PC-9 (cell line): ENCODE data around the gene NPHP4.

Experiments used
- EZH2 ChIP-seq: fragments of 200-600 bp; sonication (generic); IDR thresholded peaks from 2 replicates; pipeline ENCODE4 v1.8.0; 2017; ENCODE audit warnings: antibody characterized with exemption, low read depth
- TF ChIP-seq, protein P1 (sequence below): fragments of 200-600 bp; sonication (generic); conservative IDR thresholded peaks from 2 replicates; pipeline ENCODE4 v1.6.1; 2017; ENCODE audit warnings: mixed run types, antibody characterized with exemption, mild to moderate bottlenecking, moderate library complexity

GRCh38 chr1:5997316-5997715, 5.1 kb upstream of the NPHP4 start:
- TF ChIP-seq, protein P1, sequence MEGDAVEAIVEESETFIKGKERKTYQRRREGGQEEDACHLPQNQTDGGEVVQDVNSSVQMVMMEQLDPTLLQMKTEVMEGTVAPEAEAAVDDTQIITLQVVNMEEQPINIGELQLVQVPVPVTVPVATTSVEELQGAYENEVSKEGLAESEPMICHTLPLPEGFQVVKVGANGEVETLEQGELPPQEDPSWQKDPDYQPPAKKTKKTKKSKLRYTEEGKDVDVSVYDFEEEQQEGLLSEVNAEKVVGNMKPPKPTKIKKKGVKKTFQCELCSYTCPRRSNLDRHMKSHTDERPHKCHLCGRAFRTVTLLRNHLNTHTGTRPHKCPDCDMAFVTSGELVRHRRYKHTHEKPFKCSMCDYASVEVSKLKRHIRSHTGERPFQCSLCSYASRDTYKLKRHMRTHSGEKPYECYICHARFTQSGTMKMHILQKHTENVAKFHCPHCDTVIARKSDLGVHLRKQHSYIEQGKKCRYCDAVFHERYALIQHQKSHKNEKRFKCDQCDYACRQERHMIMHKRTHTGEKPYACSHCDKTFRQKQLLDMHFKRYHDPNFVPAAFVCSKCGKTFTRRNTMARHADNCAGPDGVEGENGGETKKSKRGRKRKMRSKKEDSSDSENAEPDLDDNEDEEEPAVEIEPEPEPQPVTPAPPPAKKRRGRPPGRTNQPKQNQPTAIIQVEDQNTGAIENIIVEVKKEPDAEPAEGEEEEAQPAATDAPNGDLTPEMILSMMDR: no peak
- TF ChIP-seq EZH2: no peak
